ENCODE data around the gene BCAS3. TPM values are rescaled to one million over a fixed set of nuclear protein-coding genes. Genes with fewer than 3 reads are reported as not detected.

Gene BCAS3
- total RNA-seq, 2 experiments from 2014 or later, result 13.4 to 14.5 TPM

GRCh38 chr17:61088556-61088955 is 410.9 kb downstream of the BCAS3 start:
- H4K20me1 ChIP-seq (ENCODE audit: insufficient read depth, low read length), result no peaks in the 10 kb centered on the region
- H3K9me2 ChIP-seq (ENCODE audit: insufficient read depth, low read length), result no peaks in the 10 kb centered on the region
- no peaks in the 10 kb centered on the region for H3K9me3 ChIP-seq (ENCODE audit: low read length)
- no peak overlapping the region for H3K4me3 ChIP-seq (ENCODE audit: low read depth, low read length, poor library complexity, severe bottlenecking)
- no peak overlapping the region for H2AFZ ChIP-seq (ENCODE audit: low read length)
- ChIA-PET CTCF (ENCODE audit: unreplicated experiment) (no interaction called here), POLR2A (no interaction called here)
- BruUV-seq (replicated peaks), result no TSS peak
- no peak overlapping the region for H3K27ac ChIP-seq (ENCODE audit: low read depth, low read length, poor library complexity, severe bottlenecking)
- intact Hi-C loops (cut with micrococcal nuclease; ENCODE audit: unreplicated experiment), result no loop called here
- no peaks in the 10 kb centered on the region for H3K4me1 ChIP-seq (ENCODE audit: insufficient read depth, low read length, poor library complexity, severe bottlenecking)
- no peak overlapping the region for H3K4me2 ChIP-seq (ENCODE audit: low read length)
- H3K36me3 ChIP-seq (ENCODE audit: insufficient read depth, low read length), result no peaks in the 10 kb centered on the region
- H3K79me2 ChIP-seq (ENCODE audit: insufficient read depth, low read depth, low read length), result no peaks in the 10 kb centered on the region
- DNase-seq (ENCODE audit: low spot score), result no peak
- TF ChIP-seq CTCF (conservative IDR thresholded peaks at IDR 0.05; ENCODE audit: low read length) (no peak), EZH2phosphoT487 (IDR thresholded peaks at IDR 0.05; ENCODE audit: borderline replicate concordance, low read depth, low read length) (no peak)

GRCh38 chr17:61091096-61091495 is 413.4 kb downstream of the BCAS3 start:
- POLR2A ChIA-PET, result no interaction called here
- no peaks in the 10 kb centered on the region for H3K4me1 ChIP-seq (ENCODE audit: insufficient read depth, low read length, poor library complexity, severe bottlenecking)
- H3K4me2 ChIP-seq (ENCODE audit: low read length), result no peak overlapping the region
- H2AFZ ChIP-seq (ENCODE audit: low read length), result no peak overlapping the region
- no TSS peak for BruUV-seq (replicated peaks)
- H3K36me3 ChIP-seq (ENCODE audit: insufficient read depth, low read length), result no peaks in the 10 kb centered on the region
- intact Hi-C loops (cut with micrococcal nuclease; ENCODE audit: unreplicated experiment), result no loop called here
- H3K27ac ChIP-seq (ENCODE audit: low read depth, low read length, poor library complexity, severe bottlenecking), result no peak overlapping the region
- H3K4me3 ChIP-seq (ENCODE audit: low read depth, low read length, poor library complexity, severe bottlenecking), result no peak overlapping the region
- H4K20me1 ChIP-seq (ENCODE audit: insufficient read depth, low read length), result no peaks in the 10 kb centered on the region
- no peaks in the 10 kb centered on the region for H3K79me2 ChIP-seq (ENCODE audit: insufficient read depth, low read depth, low read length)
- no peaks in the 10 kb centered on the region for H3K9me2 ChIP-seq (ENCODE audit: insufficient read depth, low read length)
- no peak for TF ChIP-seq EZH2phosphoT487 (IDR thresholded peaks at IDR 0.05; ENCODE audit: borderline replicate concordance, low read depth, low read length)
- no peak for TF ChIP-seq CTCF (conservative IDR thresholded peaks at IDR 0.05; ENCODE audit: low read length)
- H3K9me3 ChIP-seq (ENCODE audit: low read length), result no peaks in the 10 kb centered on the region
- DNase-seq (ENCODE audit: low spot score), result no peak
- CTCF ChIA-PET (ENCODE audit: unreplicated experiment), result no interaction called here

- Histone ChIP-seq H3K27ac (ENCODE audit: low read depth, low read length, poor library complexity, severe bottlenecking) (no peak overlapping the region), H3K4me1 (ENCODE audit: insufficient read depth, low read length, poor library complexity, severe bottlenecking) (no peaks in the 10 kb centered on the region), H3K9me2 (ENCODE audit: insufficient read depth, low read length) (no peaks in the 10 kb centered on the region), H3K9me3 (ENCODE audit: low read length) (no peaks in the 10 kb centered on the region), H2AFZ (ENCODE audit: low read length) (no peak overlapping the region), H3K4me3 (ENCODE audit: low read depth, low read length, poor library complexity, severe bottlenecking) (no peak overlapping the region), H3K79me2 (ENCODE audit: insufficient read depth, low read depth, low read length) (no peaks in the 10 kb centered on the region), H3K36me3 (ENCODE audit: insufficient read depth, low read length) (no peaks in the 10 kb centered on the region), H3K4me2 (ENCODE audit: low read length) (no peak overlapping the region), H4K20me1 (ENCODE audit: insufficient read depth, low read length) (no peaks in the 10 kb centered on the region)
- POLR2A ChIA-PET, result no interaction called here
- no peak for TF ChIP-seq EZH2phosphoT487 (IDR thresholded peaks at IDR 0.05; ENCODE audit: borderline replicate concordance, low read depth, low read length)
- no peak for TF ChIP-seq CTCF (conservative IDR thresholded peaks at IDR 0.05; ENCODE audit: low read length)
- DNase-seq (ENCODE audit: low spot score), result no peak
- intact Hi-C loops (cut with micrococcal nuclease; ENCODE audit: unreplicated experiment), result no loop called here
- CTCF ChIA-PET (ENCODE audit: unreplicated experiment), result no interaction called here
- no TSS peak for BruUV-seq (replicated peaks)
Measured at GRCh38 chr17:61097781-61098180, 420.1 kb downstream of the BCAS3 start.
